Smooth muscle cell (in vitro differentiated cells): ENCODE results near the gene CERKL. TPM values are rescaled to one million over a fixed set of nuclear protein-coding genes. Genes with fewer than 3 reads are reported as not detected.

Experiments used
- DNase-seq: peaks from one replicate; lab custom pipeline; 2025; ENCODE audit not compliant: unreplicated experiment; lab: John Stamatoyannopoulos, UW
- H2AFZ ChIP-seq: fragments of 200-600 bp; sonication (generic); 2 replicates; pipeline ENCODE4 v1.6.0; 2016; ENCODE audit warnings: antibody characterized with exemption, low read depth, mild to moderate bottlenecking
- H3F3A ChIP-seq: fragments of 200-600 bp; sonication (generic); 2 replicates; pipeline ENCODE4 v1.6.0; 2017; ENCODE audit warnings: antibody characterized with exemption, low read depth
- H3K27ac ChIP-seq: fragments of 200-600 bp; sonication (generic); 2 replicates; pipeline ENCODE4 v1.5.1; 2016; ENCODE audit warnings: low read depth, mild to moderate bottlenecking
- H3K27me3 ChIP-seq: fragments of 200-600 bp; sonication (generic); 2 replicates; pipeline ENCODE4 v1.6.1; 2016; ENCODE audit warnings: low read depth, mild to moderate bottlenecking
- H3K36me3 ChIP-seq: fragments of 200-600 bp; sonication (generic); 2 replicates; pipeline ENCODE4 v1.5.1; 2016; ENCODE audit warnings: low read depth
- H3K4me1 ChIP-seq: fragments of 200-600 bp; sonication (generic); 2 replicates; pipeline ENCODE4 v1.5.1; 2016; ENCODE audit warnings: low read depth
- H3K4me2 ChIP-seq: fragments of 200-600 bp; sonication (generic); 2 replicates; pipeline ENCODE4 v1.6.0; 2016; ENCODE audit warnings: mild to moderate bottlenecking
- H3K4me3 ChIP-seq: fragments of 200-600 bp; sonication (generic); 2 replicates; pipeline ENCODE4 v1.5.1; 2016; ENCODE audit warnings: mild to moderate bottlenecking
- H3K79me2 ChIP-seq: fragments of 200-600 bp; sonication (generic); 2 replicates; pipeline ENCODE4 v1.6.0; 2016; ENCODE audit warnings: low read depth, mild to moderate bottlenecking
- H3K9ac ChIP-seq: fragments of 200-600 bp; sonication (generic); 2 replicates; pipeline ENCODE4 v1.6.0; 2016; ENCODE audit warnings: low read depth
- H3K9me3 ChIP-seq: fragments of 200-600 bp; sonication (generic); replicated peaks from 2 replicates; pipeline ENCODE4 v1.5.1; 2016; ENCODE audit warnings: low read depth
- H4K20me1 ChIP-seq: fragments of 200-600 bp; sonication (generic); 2 replicates; pipeline ENCODE4 v1.6.0; 2016; ENCODE audit warnings: low read depth
- CTCF ChIP-seq: fragments of 200-600 bp; sonication (generic); IDR thresholded peaks from 2 replicates; pipeline ENCODE4 v1.5.1; 2017; ENCODE audit warnings: borderline replicate concordance, mild to moderate bottlenecking, antibody characterized with exemption; ENCODE audit not compliant: insufficient read depth, poor library complexity, severe bottlenecking
- WGBS: methylation state at CpG from one replicate; pipeline ENCODE4 v1.1.7; 2016; ENCODE audit warnings: low lambda C conversion rate; 5-methylcytosine and 5-hydroxymethylcytosine counted together
- polyA plus RNA-seq: library from polyadenylated mRNA; unstranded; fragments of >200 nt; fragmentation: Nextera tagmentation; extraction: Ambion mirVana; gene quantifications from 2 replicates; pipeline ENCODE4 v1.2.1, GENCODE V29; 2016
- total RNA-seq: library from RNA; depleted of rRNA; stranded (reverse); fragments of >200 nt; gene quantifications from 2 replicates; pipeline ENCODE4 v1.2.3, GENCODE V29; 2014

CERKL gene
- total and polyA plus RNA-seq, 2 experiments from 2014 or later, result 1.4 TPM; not detected in 1

- Histone ChIP-seq H2AFZ (no peak overlapping the region), H3K4me3 (no peak overlapping the region), H3F3A (no peaks in the 10 kb centered on the region), H3K36me3 (no peaks in the 10 kb centered on the region), H3K4me1 (no peaks in the 10 kb centered on the region), H3K27me3 (peaks cover 26% of the 10 kb centered on the region), H3K79me2 (no peaks in the 10 kb centered on the region), H4K20me1 (no peaks in the 10 kb centered on the region), H3K9me3 (no peaks in the 10 kb centered on the region), H3K4me2 (no peak overlapping the region), H3K27ac (no peak overlapping the region), H3K9ac (no peak overlapping the region)
- WGBS, result 72% methylated on average over 2 of the region's 2 CpGs
- DNase-seq, result no peak
- no peak for TF ChIP-seq CTCF
These were observed 62.6 kb downstream of the CERKL start for GRCh38 chr2:181594322-181594721.

GRCh38 chr2:181589779-181590178 lies 67.1 kb downstream of the CERKL start:
- H4K20me1 ChIP-seq, result no peaks in the 10 kb centered on the region
- H3K9ac ChIP-seq, result no peak overlapping the region
- H3K79me2 ChIP-seq, result no peaks in the 10 kb centered on the region
- no peak overlapping the region for H3K4me3 ChIP-seq
- no peak overlapping the region for H3K27ac ChIP-seq
- H3F3A ChIP-seq, result no peaks in the 10 kb centered on the region
- H3K4me1 ChIP-seq, result no peaks in the 10 kb centered on the region
- H3K36me3 ChIP-seq, result no peaks in the 10 kb centered on the region
- no peak for TF ChIP-seq CTCF
- H3K4me2 ChIP-seq, result no peak overlapping the region
- no peaks in the 10 kb centered on the region for H3K9me3 ChIP-seq
- peaks cover 45% of the 10 kb centered on the region for H3K27me3 ChIP-seq
- DNase-seq, result no peak
- WGBS, result 87% methylated on average over 2 of the region's 2 CpGs
- H2AFZ ChIP-seq, result no peak overlapping the region

- Histone ChIP-seq H4K20me1 (no peaks in the 10 kb centered on the region), H3K9ac (no peak overlapping the region), H3K27ac (no peak overlapping the region), H3K79me2 (no peaks in the 10 kb centered on the region), H3K4me1 (no peaks in the 10 kb centered on the region), H3K4me2 (no peak overlapping the region), H3K27me3 (peaks cover 36% of the 10 kb centered on the region), H3F3A (no peaks in the 10 kb centered on the region), H3K9me3 (no peaks in the 10 kb centered on the region), H3K4me3 (no peak overlapping the region), H2AFZ (no peak overlapping the region), H3K36me3 (no peaks in the 10 kb centered on the region)
- TF ChIP-seq CTCF, result no peak
- no peak for DNase-seq
- 91% methylated on average over 3 of the region's 3 CpGs for WGBS
These were observed 68.4 kb downstream of the CERKL start for GRCh38 chr2:181588546-181588945.

GRCh38 chr2:181586569-181587081 lies 70.3 kb downstream of the CERKL start:
- H3K4me3 ChIP-seq, result peak overlapping the region; percentile 17
- H3K9me3 ChIP-seq, result no peaks in the 10 kb centered on the region
- TF ChIP-seq CTCF, result no peak
- no peaks in the 10 kb centered on the region for H3K79me2 ChIP-seq
- H3K4me2 ChIP-seq, result no peak overlapping the region
- H3K4me1 ChIP-seq, result no peaks in the 10 kb centered on the region
- H3F3A ChIP-seq, result no peaks in the 10 kb centered on the region
- H2AFZ ChIP-seq, result peak overlapping the region; percentile 12
- no peaks in the 10 kb centered on the region for H4K20me1 ChIP-seq
- H3K27me3 ChIP-seq, result peaks cover 23% of the 10 kb centered on the region
- H3K27ac ChIP-seq, result no peak overlapping the region
- no peak for DNase-seq
- WGBS, result 67% methylated on average over 4 of the region's 4 CpGs
- H3K9ac ChIP-seq, result no peak overlapping the region
- H3K36me3 ChIP-seq, result no peaks in the 10 kb centered on the region
